ENCODE results near the gene FOXL3.

The FOXL3 gene

GRCh38 chr7:286266-286665, 3.7 kb upstream of the FOXL3 start:
- no peak overlapping the region for H3K27ac ChIP-seq
- TF ChIP-seq ZFX (IDR thresholded peaks at IDR 0.05; ENCODE audit: borderline replicate concordance) (no peak), CTCF (IDR thresholded peaks at IDR 0.05) (no peak)

- TF ChIP-seq ZFX (IDR thresholded peaks at IDR 0.05; ENCODE audit: borderline replicate concordance) (no peak), CTCF (IDR thresholded peaks at IDR 0.05) (no peak)
- no peak overlapping the region for H3K27ac ChIP-seq
These were observed 1.3 kb upstream of the FOXL3 start for GRCh38 chr7:288671-289101.

GRCh38 chr7:289209-289755, 688 bp upstream of the FOXL3 start:
- no peak for TF ChIP-seq CTCF (IDR thresholded peaks at IDR 0.05)
- TF ChIP-seq ZFX (IDR thresholded peaks at IDR 0.05; ENCODE audit: borderline replicate concordance) = no peak
- no peak overlapping the region for H3K27ac ChIP-seq

- H3K27ac ChIP-seq = no peak overlapping the region
- TF ChIP-seq ZFX (IDR thresholded peaks at IDR 0.05; ENCODE audit: borderline replicate concordance) (no peak), CTCF (IDR thresholded peaks at IDR 0.05) (no peak)
These were observed 793 bp downstream of the FOXL3 start for GRCh38 chr7:290554-291372.

GRCh38 chr7:291373-292092, 1.6 kb downstream of the FOXL3 start:
- no peak for TF ChIP-seq ZFX (IDR thresholded peaks at IDR 0.05; ENCODE audit: borderline replicate concordance)
- TF ChIP-seq CTCF (IDR thresholded peaks at IDR 0.05) = no peak
- no peak overlapping the region for H3K27ac ChIP-seq

GRCh38 chr7:292226-292625, 2.3 kb downstream of the FOXL3 start:
- H3K27ac ChIP-seq = no peak overlapping the region
- TF ChIP-seq ZFX (IDR thresholded peaks at IDR 0.05; ENCODE audit: borderline replicate concordance) (no peak), CTCF (IDR thresholded peaks at IDR 0.05) (no peak)

GRCh38 chr7:292826-293225, 2.9 kb downstream of the FOXL3 start:
- H3K27ac ChIP-seq = no peak overlapping the region
- TF ChIP-seq CTCF (IDR thresholded peaks at IDR 0.05) (no peak), ZFX (IDR thresholded peaks at IDR 0.05; ENCODE audit: borderline replicate concordance) (no peak)
